Measurements from ENCODE around the gene LRRC49.

The LRRC49 gene

GRCh38 chr15:71057143-71057542, 164.5 kb downstream of the LRRC49 start:
- Mint-ChIP-seq H3K27me3 (peaks cover 61% of the 10 kb centered on the region), H3K4me3 (no peak overlapping the region), H3K4me1 (no peaks in the 10 kb centered on the region), H3K36me3 (ENCODE audit: insufficient read depth) (no peaks in the 10 kb centered on the region), H3K27ac (ENCODE audit: low read depth) (no peak overlapping the region), H3K9me3 (no peaks in the 10 kb centered on the region)
- ATAC-seq (replicated peaks; ENCODE audit: extremely low read depth, poor library complexity, severe bottlenecking) (no peak), DNase-seq (ENCODE audit: low spot score in 2 of 2) (no peak)

- ATAC-seq (replicated peaks; ENCODE audit: extremely low read depth, poor library complexity, severe bottlenecking) (no peak), DNase-seq (ENCODE audit: low spot score in 2 of 2) (no peak)
- H3K27me3 Mint-ChIP-seq = peaks cover 61% of the 10 kb centered on the region
- H3K36me3 Mint-ChIP-seq (ENCODE audit: insufficient read depth) = no peaks in the 10 kb centered on the region
- H3K27ac Mint-ChIP-seq (ENCODE audit: low read depth) = no peak overlapping the region
- no peaks in the 10 kb centered on the region for H3K4me1 Mint-ChIP-seq
- no peak overlapping the region for H3K4me3 Mint-ChIP-seq
- no peaks in the 10 kb centered on the region for H3K9me3 Mint-ChIP-seq
Measured at GRCh38 chr15:71057581-71057980, 165.0 kb downstream of the LRRC49 start.

GRCh38 chr15:71060983-71061382, 168.4 kb downstream of the LRRC49 start:
- ATAC-seq (replicated peaks; ENCODE audit: extremely low read depth, poor library complexity, severe bottlenecking) (no peak), DNase-seq (ENCODE audit: low spot score in 2 of 2) (no peak)
- H3K4me3 Mint-ChIP-seq = no peak overlapping the region

DNA sequence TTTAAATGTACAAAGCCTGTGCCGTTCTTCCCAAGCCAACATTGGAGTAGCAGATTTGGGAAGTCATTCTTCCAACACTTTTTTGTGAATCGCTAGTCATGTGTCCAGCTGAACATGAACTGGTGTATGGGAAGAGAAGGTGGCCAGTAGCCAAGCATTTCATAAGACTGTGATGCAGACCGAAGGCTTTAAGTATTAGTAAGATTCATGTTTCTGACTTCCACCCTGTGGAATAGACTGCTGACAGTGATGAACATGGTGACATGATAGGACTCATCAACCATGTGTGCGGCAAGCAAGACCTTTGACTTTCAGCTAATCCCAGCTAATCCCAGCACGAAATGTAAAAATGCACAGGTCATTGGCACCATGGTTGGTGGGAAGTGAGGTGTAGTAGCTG, 174.4 kb downstream of the LRRC49 start:
- H3K36me3 Mint-ChIP-seq (ENCODE audit: insufficient read depth) = no peaks in the 10 kb centered on the region
- H3K4me3 Mint-ChIP-seq = no peak overlapping the region
- no peaks in the 10 kb centered on the region for H3K4me1 Mint-ChIP-seq
- ATAC-seq (replicated peaks; ENCODE audit: extremely low read depth, poor library complexity, severe bottlenecking) = no peak
- DNase-seq (ENCODE audit: low spot score in 2 of 2) = no peak
- peaks cover 77% of the 10 kb centered on the region for H3K27me3 Mint-ChIP-seq
- H3K9me3 Mint-ChIP-seq = no peaks in the 10 kb centered on the region
- H3K27ac Mint-ChIP-seq (ENCODE audit: low read depth) = no peak overlapping the region

More at GRCh38 chr15:71060983-71061382, 168.4 kb downstream of the LRRC49 start:
- H3K36me3 Mint-ChIP-seq (ENCODE audit: insufficient read depth) = no peaks in the 10 kb centered on the region
- H3K27ac Mint-ChIP-seq (ENCODE audit: low read depth) = no peak overlapping the region
- H3K4me1 Mint-ChIP-seq = no peaks in the 10 kb centered on the region
- no peaks in the 10 kb centered on the region for H3K9me3 Mint-ChIP-seq
- peaks cover 66% of the 10 kb centered on the region for H3K27me3 Mint-ChIP-seq

- H3K9me3 Mint-ChIP-seq = peaks cover 5% of the 10 kb centered on the region
- no peak overlapping the region for H3K27ac Mint-ChIP-seq (ENCODE audit: low read depth)
- no peak for DNase-seq (ENCODE audit: low spot score in 2 of 2)
- H3K36me3 Mint-ChIP-seq (ENCODE audit: insufficient read depth) = no peaks in the 10 kb centered on the region
- no peak for ATAC-seq (replicated peaks; ENCODE audit: extremely low read depth, poor library complexity, severe bottlenecking)
- H3K4me3 Mint-ChIP-seq = no peak overlapping the region
- H3K4me1 Mint-ChIP-seq = no peaks in the 10 kb centered on the region
- peaks cover 76% of the 10 kb centered on the region for H3K27me3 Mint-ChIP-seq
Measured at GRCh38 chr15:71069693-71070092, 177.1 kb downstream of the LRRC49 start.

DNA sequence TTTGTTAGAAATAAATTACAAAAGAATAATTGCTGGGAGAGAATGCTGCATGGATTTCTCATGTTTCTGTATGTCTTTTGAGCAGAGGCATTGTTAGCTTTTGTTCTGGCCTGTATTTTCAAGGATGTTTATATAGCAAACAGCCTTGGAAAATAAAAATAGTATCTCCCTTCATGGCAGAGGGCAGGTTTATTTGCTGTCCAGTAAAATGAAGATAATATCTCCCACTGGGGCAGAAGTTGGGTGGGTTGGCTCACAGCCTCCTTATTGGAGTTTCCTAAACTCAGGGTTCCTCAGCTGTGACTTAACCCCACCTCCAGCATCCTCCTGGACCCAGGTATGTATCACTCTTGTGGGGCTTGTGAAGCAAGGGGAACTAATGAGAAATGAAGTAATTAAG, 178.9 kb downstream of the LRRC49 start:
- Mint-ChIP-seq H3K4me3 (no peak overlapping the region), H3K27me3 (peaks cover 64% of the 10 kb centered on the region), H3K36me3 (ENCODE audit: insufficient read depth) (no peaks in the 10 kb centered on the region), H3K9me3 (peaks cover 5% of the 10 kb centered on the region), H3K4me1 (no peaks in the 10 kb centered on the region), H3K27ac (ENCODE audit: low read depth) (no peak overlapping the region)
- no peak for ATAC-seq (replicated peaks; ENCODE audit: extremely low read depth, poor library complexity, severe bottlenecking)
- no peak for DNase-seq (ENCODE audit: low spot score in 2 of 2)

GRCh38 chr15:71072423-71072822, 179.8 kb downstream of the LRRC49 start:
- no peaks in the 10 kb centered on the region for H3K36me3 Mint-ChIP-seq (ENCODE audit: insufficient read depth)
- H3K27me3 Mint-ChIP-seq = peaks cover 55% of the 10 kb centered on the region
- H3K4me3 Mint-ChIP-seq = no peak overlapping the region
- no peaks in the 10 kb centered on the region for H3K4me1 Mint-ChIP-seq
- ATAC-seq (replicated peaks; ENCODE audit: extremely low read depth, poor library complexity, severe bottlenecking) (no peak), DNase-seq (ENCODE audit: low spot score in 2 of 2) (no peak)
- H3K27ac Mint-ChIP-seq (ENCODE audit: low read depth) = no peak overlapping the region
- peaks cover 5% of the 10 kb centered on the region for H3K9me3 Mint-ChIP-seq

DNA sequence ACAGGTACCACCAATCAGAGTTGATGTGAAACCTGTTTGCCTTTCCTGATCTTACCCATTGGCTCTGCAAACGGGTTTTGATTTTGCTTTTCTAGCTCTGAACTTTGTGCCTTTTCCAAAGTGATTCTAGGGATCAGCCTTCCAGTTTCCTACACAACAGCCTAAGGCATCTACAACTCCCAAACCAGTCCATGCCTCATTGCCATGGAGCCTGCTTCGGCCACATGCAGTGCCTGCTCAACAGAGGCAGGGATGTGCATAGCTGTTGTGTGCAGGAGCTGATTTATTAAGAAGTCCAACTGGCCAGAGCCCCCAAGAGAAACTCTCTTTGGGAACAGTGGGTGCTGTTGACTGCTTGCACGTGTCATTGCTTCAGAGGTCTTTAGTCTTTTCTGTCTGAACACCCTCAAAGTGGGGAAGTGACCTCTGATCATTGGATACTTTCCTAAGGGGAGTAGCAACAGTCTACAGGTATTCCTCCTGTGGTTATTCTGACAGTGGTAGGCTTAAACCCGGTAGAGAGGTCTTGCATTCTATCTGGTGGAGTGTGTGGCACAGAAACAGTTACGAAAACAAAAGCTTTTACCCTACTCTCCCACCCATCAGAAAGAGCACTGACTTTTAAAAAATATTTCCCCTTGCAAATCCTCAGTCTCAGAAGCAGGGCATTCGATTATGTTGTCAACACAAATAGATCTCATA, 186.0 kb downstream of the LRRC49 start:
- no peaks in the 10 kb centered on the region for H3K4me1 Mint-ChIP-seq
- H3K27me3 Mint-ChIP-seq = peaks cover 55% of the 10 kb centered on the region
- no peak overlapping the region for H3K4me3 Mint-ChIP-seq
- H3K36me3 Mint-ChIP-seq (ENCODE audit: insufficient read depth) = peaks cover 2% of the 10 kb centered on the region
- peaks cover 4% of the 10 kb centered on the region for H3K9me3 Mint-ChIP-seq
- DNase-seq (ENCODE audit: low spot score in 2 of 2) = no peak
- ATAC-seq (replicated peaks; ENCODE audit: extremely low read depth, poor library complexity, severe bottlenecking) = no peak
- H3K27ac Mint-ChIP-seq (ENCODE audit: low read depth) = no peak overlapping the region

DNA sequence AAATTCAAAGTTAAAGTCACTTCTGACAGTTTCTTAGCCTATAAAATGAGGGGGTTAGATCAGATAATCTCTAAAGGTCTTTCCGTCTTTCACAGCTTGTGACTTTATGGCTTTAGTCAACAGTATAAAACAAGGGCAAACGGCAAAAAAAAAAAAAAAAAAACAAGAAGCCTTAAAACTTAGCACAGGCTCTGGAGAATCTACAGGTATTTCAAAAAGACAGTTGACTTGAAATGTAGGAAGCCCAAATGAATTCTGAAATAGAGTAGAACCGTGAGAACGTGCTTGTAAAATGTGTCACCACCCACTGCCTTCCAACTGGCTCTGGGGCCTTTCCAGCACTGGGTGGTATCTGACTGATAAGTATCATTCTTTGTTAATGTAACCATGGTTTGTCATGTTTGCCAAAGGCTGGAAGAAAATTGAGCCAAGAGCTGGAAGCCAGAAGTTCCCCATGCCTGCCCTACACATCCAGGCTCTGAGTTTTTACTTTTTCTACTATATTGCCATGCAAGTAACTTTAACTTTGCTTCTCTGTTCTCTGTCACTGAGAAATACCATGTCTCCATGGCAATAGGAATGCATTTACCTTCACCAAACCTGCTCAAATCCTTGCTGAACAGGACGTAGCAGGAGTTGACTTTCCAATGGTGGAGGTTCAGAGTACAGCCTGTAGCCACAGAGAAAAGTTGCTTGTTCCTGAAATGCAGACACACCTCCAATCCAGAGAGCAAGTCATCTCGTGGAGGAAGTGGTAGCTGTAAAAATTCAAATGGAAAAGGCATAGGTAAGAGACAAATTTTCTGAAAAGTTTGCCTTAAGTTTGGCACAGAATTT, 186.8 kb downstream of the LRRC49 start:
- no peaks in the 10 kb centered on the region for H3K4me1 Mint-ChIP-seq
- DNase-seq (ENCODE audit: low spot score in 2 of 2) (no peak), ATAC-seq (replicated peaks; ENCODE audit: extremely low read depth, poor library complexity, severe bottlenecking) (no peak)
- peaks cover 2% of the 10 kb centered on the region for H3K36me3 Mint-ChIP-seq (ENCODE audit: insufficient read depth)
- H3K9me3 Mint-ChIP-seq = no peaks in the 10 kb centered on the region
- H3K27me3 Mint-ChIP-seq = peaks cover 55% of the 10 kb centered on the region
- H3K27ac Mint-ChIP-seq (ENCODE audit: low read depth) = no peak overlapping the region
- H3K4me3 Mint-ChIP-seq = no peak overlapping the region

GRCh38 chr15:71080166-71080565, 187.5 kb downstream of the LRRC49 start:
- DNase-seq (ENCODE audit: low spot score in 2 of 2) (no peak), ATAC-seq (replicated peaks; ENCODE audit: extremely low read depth, poor library complexity, severe bottlenecking) (no peak)
- no peaks in the 10 kb centered on the region for H3K4me1 Mint-ChIP-seq
- peaks cover 49% of the 10 kb centered on the region for H3K27me3 Mint-ChIP-seq
- H3K9me3 Mint-ChIP-seq = no peaks in the 10 kb centered on the region
- H3K4me3 Mint-ChIP-seq = no peak overlapping the region
- H3K27ac Mint-ChIP-seq (ENCODE audit: low read depth) = no peak overlapping the region
- peaks cover 2% of the 10 kb centered on the region for H3K36me3 Mint-ChIP-seq (ENCODE audit: insufficient read depth)

DNA sequence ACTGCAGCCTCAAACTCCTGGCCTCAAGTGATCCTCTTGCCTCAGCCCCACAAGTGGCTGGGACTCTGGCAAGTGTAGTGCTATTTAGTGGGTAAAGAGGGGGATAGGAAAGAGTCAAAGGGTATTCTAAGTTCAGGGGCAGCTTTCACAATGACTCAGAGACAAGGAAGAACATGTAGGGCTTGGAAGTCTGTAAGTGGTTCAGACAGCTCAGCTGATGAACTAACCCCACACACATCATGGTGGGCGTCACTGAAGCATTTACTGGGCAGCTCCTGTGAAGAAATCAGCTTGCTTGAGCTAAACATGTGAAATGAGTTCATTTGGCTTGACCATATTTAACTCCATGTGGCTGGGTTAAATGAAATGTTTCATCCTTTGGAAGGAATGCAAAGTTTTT, 188.1 kb downstream of the LRRC49 start:
- Mint-ChIP-seq H3K4me3 (no peak overlapping the region), H3K4me1 (no peaks in the 10 kb centered on the region), H3K27ac (ENCODE audit: low read depth) (no peak overlapping the region), H3K9me3 (no peaks in the 10 kb centered on the region), H3K36me3 (ENCODE audit: insufficient read depth) (peaks cover 2% of the 10 kb centered on the region), H3K27me3 (peaks cover 47% of the 10 kb centered on the region)
- ATAC-seq (replicated peaks; ENCODE audit: extremely low read depth, poor library complexity, severe bottlenecking) (no peak), DNase-seq (ENCODE audit: low spot score in 2 of 2) (no peak)

DNA sequence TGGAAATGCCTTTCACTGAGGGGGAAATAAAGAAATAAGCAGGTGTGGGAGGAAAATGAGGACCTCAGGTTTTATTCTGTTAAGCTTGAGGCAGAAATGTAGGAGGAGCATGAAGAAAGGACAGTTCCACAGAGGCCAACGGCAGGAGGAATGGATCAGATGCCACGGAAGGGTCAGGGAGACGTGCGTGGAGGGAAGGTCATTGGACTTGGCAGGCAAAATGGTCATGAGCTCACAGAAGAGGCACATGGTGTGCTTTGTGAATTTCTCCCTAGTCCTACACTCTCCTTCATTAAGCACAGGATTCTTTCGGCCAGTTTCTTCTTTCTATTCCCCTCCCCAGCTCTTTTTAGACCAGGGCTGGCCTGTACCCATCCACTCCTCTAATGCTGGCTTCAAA, 190.2 kb downstream of the LRRC49 start:
- H3K4me3 Mint-ChIP-seq = no peak overlapping the region
- H3K9me3 Mint-ChIP-seq = no peaks in the 10 kb centered on the region
- no peak overlapping the region for H3K27ac Mint-ChIP-seq (ENCODE audit: low read depth)
- no peak for DNase-seq (ENCODE audit: low spot score in 2 of 2)
- H3K36me3 Mint-ChIP-seq (ENCODE audit: insufficient read depth) = peaks cover 2% of the 10 kb centered on the region
- peaks cover 67% of the 10 kb centered on the region for H3K27me3 Mint-ChIP-seq
- H3K4me1 Mint-ChIP-seq = no peaks in the 10 kb centered on the region
- ATAC-seq (replicated peaks; ENCODE audit: extremely low read depth, poor library complexity, severe bottlenecking) = no peak

DNA sequence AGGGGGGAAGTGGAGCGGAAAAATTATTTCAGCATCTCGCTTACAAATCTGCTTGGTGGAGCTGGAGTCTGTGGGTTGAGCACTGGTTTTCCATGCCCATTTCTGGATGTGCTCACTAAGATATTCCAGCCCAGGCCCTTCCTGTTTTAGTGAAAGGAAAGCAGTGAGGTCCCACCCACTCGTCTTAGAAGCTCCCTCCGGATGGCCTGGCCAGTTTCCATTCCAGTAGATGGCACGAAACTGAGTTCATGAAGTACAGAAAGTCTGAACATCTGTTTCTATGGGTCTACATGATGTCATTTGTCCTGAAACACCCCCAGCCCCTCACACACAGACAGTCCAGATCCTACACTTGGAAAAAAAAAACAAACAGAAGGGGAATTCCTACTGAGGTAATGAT, 190.7 kb downstream of the LRRC49 start:
- H3K27me3 Mint-ChIP-seq = peaks cover 72% of the 10 kb centered on the region
- H3K4me3 Mint-ChIP-seq = no peak overlapping the region
- H3K4me1 Mint-ChIP-seq = no peaks in the 10 kb centered on the region
- ATAC-seq (replicated peaks; ENCODE audit: extremely low read depth, poor library complexity, severe bottlenecking) (no peak), DNase-seq (ENCODE audit: low spot score in 2 of 2) (no peak)
- H3K9me3 Mint-ChIP-seq = no peaks in the 10 kb centered on the region
- peaks cover 2% of the 10 kb centered on the region for H3K36me3 Mint-ChIP-seq (ENCODE audit: insufficient read depth)
- H3K27ac Mint-ChIP-seq (ENCODE audit: low read depth) = no peak overlapping the region
